EH (cell line): ENCODE data around the gene ZFAND3.

Experiments
- DNase-seq: peaks from one replicate; pipeline ENCODE4 v3.0.0-alpha.2; 2015; ENCODE audit warnings: low read depth

ZFAND3 gene

DNA sequence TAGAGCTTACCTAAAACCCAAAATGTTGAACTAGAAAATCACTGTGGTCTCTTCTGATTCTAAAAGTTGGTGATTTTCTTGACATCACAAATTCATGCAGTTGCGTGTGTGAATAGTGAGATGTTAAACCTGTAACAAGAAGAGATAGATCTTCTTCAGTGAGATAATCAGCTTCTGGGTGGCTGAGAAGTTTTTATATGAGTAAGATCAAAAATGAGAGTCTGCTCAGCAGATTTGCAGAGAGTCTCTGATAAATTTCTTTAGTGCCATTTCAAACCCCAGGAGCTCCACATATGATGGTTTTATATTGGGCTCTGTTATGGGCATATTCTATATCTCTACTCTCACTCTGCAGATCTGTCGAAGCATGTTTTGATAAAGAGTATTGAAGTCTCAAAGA is 185.4 kb downstream of the ZFAND3 start:
- DNase-seq, result no peak

DNA sequence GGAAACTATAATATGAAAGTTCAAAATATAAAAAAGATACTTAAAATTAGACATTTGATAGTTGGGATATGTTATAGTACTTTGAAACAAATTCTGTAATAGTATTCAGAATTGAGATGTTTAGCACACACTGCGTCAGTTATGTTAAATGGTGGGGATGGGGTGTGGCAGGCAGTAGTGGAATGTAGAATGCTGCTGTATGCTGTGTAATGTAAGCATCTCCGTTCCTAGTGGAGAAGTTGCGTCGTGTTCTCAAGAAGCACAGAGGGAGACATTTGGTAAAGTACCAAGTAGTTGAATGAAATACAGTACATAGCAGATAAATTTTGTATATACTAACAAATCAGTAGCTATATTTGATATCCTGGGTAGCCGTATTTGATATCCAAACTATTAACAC is 192.4 kb downstream of the ZFAND3 start:
- DNase-seq, result no peak

DNA sequence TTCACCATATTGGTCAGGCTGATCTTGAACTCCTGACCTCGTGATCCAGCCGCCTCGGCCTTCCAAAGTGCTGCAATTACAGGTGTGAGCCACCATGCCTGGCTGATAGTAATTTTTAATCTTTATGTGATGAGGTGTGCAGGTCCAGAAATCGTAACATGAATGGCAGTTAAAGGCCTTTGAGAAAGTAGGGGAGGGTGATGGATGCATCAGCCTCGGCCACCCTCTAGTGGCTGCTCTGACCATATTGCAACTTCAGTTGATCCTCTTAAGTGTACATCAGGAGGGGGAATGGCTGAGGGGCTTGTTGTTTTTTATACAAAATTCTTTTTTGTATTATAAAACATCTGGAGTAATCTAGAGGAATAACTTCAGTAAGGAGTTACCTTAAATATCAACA is 193.0 kb downstream of the ZFAND3 start:
- peak; percentile 62 for DNase-seq

DNA sequence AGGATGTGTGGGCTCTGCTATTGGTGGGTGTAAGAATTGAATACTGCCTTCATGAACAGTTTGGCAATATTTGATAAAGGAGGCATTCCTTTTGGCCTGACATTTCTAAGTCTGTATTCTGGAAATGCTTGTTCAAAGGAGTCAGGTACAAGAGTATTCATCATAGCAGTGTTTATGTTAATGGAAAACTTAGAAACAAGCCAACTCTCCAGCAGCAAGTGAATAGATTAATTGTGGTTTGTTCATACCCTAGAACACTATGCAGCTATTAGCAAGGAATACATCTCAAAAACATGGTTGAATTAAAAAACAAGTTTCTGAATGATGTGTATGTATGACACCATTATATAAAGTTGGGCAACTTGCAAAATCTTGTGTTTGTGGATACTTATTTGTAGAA is 195.8 kb downstream of the ZFAND3 start:
- no peak for DNase-seq

DNA sequence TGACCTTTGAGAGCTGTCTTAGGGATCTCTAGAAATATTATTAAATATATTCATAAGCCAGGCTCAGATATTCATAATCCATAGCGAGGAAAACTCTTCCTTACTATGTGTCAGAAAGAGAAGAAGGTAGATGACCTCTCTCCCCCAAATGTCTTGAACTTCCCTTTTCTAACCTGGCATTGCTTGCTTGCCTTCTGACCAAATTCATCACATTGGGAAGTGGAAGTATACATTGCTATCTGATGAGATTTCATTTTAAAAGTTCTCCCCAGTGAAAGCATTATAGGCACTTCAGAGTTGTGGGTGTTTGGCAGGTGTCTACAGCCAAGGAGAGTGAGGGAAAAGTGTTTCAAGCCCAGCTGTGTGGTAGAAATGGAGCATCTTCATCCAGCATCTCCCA is 197.3 kb downstream of the ZFAND3 start:
- DNase-seq, result no peak

DNA sequence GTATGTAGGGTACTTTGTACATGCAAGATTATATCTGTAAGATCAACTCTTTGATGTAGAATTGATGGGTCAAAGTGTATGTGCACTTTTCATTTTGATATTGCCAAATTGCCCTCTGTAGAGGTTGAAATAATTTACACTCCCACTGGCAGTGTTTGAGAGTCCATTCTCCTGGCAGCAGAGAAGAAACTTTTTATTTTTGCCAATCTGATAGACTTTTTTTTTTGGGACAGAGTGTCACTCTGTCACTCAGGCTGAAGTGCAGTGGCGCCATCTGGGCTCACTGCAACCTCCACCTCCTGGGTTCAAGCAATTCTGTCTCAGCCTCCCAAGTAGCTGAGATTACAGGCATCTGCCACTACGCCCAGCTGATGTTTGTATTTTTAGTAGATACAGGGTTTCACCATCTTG is 199.2 kb downstream of the ZFAND3 start:
- DNase-seq, result no peak

DNA sequence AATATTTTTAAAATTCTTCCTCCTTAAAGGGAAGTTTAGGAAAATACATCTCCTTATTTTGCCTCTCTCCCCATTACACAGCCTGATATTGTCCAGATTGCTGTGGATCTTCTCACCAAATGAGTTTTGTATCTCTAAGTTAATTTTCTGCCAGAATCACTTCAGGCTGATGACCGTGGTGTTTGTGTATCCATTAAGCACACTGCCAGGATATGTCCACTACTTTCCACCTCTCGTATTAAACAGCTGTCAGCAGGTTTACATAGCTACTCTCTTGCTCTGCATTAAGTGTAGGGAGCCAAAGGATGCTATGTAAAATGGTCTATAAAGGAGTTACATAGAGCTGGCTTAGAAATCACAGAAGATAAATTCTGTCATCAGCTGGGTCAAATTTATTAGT is 201.1 kb downstream of the ZFAND3 start:
- DNase-seq, result no peak

DNA sequence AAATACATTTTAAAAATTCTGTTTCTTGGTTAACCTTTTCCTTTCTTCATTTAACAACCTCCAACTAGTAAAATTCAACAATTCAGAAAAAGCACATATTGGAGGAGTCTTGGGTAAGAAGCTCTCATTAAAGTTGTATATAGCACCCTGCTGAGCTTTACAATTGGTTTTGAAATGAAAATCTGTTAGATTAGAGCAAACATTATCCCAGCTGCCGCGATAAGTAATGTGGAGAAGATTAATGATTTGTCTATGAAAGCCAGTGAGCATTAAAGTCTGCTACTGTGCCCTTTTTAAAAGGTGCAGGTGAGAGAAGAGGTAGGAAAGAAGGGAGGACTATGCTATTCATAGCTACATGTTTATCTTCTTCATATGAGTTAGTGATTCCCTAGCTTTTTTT is 201.5 kb downstream of the ZFAND3 start:
- no peak for DNase-seq

DNA sequence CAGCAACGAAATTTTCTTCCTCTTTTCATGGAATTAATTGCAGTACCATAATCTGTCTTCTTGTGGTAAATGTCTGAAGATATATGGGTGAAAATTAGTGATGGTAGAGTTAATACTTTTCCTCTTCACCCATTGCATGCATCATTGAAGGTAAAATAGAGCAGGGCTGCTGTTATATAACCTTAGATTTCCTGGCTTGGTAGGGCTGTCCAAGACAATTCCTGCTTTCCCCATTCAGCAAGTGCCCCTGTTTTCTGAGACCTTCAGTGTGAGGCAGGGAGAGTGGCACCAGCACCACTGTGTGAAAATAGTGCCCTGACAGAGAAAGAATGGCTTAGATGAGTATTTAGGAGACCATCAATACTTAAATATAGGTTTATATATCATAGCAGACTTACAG is 202.0 kb downstream of the ZFAND3 start:
- DNase-seq, result no peak

DNA sequence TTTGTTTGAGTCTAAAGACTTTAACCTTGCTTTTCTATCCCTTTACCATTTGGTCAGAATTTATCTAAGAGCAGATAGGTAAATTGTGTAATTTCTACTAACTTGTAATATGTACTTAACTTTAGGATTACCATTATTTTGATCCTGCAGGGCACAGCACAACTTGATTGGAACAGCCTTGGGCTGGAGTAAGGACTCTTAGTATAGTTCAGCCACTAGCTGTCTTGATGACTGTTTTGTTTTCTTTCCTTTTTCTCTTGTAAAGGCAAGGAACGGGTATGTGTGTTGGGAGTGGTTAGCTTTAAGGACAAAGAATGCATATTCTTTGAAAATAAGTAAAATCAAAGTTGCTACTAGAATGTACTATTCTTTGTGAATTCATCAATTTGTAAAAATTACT is 203.2 kb downstream of the ZFAND3 start:
- no peak for DNase-seq

DNA sequence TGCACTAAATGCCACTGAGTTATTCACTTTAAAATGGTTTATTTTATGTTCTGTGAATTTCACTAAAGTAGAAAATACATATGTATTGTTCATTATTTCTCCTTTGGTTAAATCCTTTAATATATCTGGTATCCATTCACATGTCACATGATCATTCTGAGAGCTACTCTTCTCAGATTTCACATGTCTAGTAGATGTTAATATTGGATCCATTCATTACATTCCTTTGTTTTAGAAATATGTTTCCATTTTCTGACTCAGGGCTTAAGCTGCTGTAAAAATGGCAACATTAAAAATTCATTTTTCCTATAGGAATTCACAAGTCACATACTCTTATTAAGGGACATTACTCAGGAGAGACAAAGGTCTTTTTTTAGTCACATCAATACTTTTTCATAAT is 205.4 kb downstream of the ZFAND3 start:
- DNase-seq, result peak; percentile 30

DNA sequence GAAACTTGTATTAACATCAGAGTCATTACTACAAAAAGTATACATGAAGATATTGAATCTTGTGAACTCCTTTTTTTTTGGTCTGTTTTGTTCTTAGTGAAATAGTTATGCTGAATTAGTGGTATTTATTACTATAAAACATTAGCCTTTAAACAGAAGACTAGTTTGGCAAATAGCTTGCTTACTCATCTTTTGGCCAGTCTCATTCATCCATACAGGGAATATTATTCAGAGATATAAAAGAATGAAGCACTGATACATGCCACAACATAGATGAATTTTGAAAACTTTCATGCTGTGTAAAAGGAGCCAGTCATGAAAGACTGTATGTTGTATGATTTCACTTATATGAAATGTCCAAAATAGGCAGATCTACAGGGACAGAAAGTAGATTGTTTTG is 205.9 kb downstream of the ZFAND3 start:
- DNase-seq, result peak; percentile 24

DNA sequence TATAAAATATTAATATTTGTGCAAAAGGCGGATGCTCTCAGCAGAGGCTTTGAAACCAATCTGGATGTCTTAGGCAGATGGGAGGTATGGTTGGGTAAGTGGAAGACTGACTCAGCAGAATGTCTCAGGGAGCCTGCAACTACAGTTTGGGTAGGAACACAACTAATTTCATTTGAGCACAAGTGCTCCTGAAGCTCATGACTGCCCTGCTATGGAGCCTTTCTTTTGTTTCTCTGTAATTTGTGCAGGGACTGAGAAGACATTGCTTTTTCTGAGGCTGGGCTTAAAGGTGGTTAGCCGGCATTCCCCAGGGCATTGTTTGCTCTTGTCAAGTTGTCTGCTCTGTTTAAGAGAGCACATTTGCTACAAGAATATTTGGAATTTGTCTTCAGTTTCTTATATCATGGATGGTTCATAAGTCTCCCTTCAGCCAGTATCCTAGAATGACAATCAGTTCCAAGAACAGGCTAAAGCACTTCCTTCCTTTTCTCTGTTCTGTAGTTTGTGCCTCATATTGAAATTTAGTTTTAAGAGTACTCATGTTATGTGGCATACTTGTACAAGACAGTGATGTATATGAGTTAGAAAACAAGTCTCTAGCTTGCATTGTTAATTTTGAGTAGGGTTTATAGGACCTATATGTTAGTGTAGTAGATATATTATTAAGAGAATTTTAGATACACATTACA is 208.3 kb downstream of the ZFAND3 start:
- no peak for DNase-seq

DNA sequence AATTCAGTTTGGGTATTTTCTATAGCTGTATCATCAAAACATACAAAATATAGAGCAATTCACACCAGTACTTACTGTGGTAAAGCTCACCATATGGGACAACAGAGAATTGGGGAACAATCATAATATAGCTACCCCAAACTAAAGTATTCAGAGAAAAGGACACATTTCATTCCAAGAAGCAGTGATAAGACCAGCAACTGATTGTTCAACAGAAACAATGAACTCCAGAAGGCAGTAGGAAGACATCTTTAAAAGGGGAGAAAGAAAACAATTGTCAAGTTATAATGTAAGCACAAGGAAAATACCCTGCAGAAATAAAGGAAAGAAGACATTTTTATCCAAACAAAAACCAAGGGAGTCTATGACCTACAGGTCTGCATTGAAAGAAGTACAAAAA is 210.9 kb downstream of the ZFAND3 start:
- no peak for DNase-seq

DNA sequence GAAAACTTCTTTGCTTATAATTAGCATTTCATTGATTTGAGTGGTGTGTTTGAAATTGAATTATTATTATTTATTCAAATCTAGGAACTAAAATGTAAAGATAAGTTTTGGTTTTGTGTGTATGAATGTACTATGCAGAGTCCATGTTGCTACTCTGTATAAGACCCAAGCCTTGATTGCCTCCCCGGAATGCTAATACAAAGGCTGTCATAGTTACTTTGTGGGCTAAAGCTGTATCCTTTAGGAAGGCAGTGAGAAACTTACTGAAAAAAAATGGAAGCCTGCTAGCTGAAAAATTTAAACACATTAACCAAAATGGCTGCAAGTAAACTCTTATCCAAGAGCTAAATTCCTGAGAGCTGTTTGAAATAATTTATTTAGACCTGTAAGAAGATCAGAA is 213.3 kb downstream of the ZFAND3 start:
- DNase-seq, result no peak

DNA sequence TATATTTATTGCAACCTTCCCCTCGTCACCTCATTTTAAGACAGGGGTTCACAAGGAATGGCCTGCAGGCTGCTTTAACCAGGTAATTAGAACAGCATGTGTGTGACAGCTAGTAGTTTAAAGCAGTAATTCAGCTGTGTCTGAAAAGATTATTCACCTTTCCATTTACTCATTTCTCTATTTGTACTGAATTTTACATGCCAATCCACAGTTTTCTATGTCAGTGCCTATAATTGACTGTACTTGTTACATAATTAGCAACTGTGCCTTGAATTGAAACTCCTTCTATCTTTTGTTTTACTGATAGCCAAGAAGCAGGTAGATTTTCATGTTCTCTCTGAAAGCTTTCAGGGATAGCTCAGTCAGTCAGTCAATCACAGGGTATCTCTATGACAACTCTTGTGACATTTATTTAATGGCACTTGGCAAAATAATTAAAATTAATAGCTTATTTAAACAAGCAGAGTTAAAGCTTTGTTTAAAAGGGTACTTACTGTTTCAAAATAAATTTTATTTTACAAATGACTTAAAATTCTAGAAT is 214.0 kb downstream of the ZFAND3 start:
- no peak for DNase-seq

DNA sequence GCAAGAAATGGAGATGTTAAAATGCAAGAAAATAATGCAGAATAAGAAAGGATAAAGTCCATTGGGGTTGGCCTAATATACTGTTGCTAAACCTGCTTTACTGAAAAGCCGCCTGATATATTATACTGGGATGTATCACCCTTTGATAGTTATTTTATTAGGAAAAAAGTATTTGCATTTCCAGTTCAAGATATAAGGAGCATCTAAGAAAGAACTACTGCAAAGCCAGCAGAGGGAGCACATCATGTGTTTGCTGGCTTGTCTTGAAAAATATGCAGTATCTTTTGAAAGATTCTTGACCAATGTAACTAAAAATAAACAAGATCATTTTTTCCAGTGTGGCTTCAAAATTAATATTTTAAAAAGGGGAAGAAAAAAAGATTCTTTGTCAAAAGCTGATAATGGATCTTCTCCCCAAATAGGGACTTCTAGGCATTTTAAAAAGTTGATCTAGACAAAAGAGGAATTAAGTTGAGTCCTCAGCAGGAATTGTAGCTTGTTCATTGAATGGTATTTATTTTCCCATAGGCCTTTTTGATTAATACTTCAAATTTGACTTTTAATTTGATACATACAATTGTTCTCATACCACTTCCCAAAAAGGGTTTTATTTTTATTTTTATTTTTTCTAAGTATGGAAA is 214.9 kb downstream of the ZFAND3 start:
- peak; percentile 60 for DNase-seq

DNA sequence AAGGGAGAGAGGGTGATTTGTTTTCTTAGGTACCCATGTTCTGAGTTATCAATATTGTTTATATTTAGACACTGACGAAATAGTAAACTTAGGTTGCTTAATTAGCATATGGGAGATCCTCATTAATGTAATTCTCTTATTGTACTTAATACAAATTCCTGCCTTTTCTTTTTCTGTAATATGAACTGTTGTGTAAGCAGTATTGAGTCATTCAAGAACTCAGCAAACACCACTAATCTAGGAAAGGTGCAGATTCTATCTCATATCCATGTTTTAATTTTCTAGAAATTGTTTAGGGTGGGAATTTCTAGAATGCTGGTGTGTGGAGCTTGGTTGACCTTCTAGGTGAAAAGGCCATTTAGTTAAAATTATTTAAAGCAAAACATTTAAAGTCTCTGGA is 216.0 kb downstream of the ZFAND3 start:
- DNase-seq, result no peak

DNA sequence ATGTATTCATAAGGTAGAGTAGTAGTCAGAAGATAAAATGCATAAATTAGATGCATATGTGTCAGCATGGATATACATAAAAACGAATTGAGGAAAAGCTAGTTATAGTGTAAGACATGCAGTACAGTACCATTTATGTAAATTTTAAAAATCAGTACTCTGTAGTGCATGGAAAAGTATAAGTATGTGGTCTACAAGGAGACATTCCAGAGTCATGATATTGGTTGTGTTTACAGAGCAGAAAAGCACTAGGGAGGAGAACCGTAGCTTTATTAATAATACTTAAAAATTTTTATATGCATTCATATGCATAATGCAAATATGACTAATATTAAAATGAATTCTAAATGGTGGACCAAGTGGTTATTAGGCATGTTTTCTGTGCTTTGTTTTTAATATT is 220.0 kb downstream of the ZFAND3 start:
- DNase-seq, result no peak

DNA sequence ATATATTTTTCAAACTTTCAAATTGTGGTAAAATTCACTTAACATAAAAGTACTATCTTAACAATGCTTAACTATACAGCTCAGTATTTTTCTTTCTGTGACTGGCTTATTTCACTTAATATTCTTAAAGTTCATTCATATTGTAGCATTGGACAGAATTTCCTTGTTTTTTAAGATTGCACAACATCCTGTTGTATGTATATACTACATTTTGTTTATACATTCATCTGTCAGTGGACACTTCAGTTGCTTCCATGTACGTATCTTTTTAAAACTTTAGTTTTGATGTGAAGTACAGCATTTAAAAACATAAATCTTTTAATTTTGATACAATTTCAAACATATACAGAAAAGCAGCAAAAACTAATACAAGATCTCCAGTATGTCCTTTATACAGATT is 220.7 kb downstream of the ZFAND3 start:
- DNase-seq, result no peak

DNA sequence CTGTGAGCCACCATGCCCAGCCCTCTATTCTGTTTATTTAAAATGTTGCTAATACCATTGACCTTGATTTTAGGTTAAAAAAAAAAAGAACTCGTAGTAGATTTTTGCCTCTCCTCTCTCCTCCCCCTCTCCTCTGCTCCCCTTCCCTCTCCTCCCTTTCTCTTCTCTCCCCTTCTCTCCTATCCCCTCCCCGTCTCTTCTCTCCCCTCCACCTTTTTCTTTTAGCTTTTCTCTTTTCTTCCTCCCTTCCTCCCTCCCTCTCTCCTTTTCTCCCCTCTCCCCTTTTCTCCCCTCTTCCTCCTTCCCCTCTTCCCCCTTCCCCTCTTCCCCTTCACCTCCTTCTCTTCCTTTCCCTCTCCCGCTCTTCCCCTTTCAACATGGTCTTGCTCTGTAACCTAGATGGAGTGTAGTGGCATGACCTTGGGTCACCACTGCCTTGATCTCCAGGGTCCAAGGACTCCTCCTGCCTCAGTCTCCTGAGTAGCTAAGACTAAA is 223.8 kb downstream of the ZFAND3 start:
- no peak for DNase-seq

DNA sequence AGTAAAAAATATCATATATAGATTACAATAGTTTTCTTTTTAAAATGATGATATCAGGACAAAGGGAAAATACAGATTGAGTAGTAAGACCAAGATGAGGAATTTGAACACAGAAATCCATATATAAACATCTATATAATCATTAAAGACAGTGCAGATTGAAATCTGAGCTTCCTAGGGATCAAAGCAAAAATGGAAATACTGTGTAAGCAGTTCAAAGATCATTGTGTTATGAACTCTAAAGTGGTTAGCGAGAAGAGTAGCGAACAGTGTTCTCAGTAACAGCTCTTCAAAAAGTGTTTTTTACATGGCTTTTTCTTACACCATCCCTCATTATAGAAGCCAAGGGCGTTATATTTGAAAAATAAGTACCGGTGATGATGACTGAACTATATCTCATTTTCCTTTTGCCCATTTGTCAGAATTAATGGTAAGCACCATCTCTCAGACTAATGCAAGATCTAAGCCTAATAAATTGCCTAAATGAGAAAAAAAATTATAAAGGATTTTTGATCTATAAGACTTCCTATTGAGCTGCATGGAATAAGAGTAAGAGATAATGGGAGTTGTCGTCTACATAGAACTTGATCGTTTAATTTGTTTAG is 226.3 kb downstream of the ZFAND3 start:
- no peak for DNase-seq

DNA sequence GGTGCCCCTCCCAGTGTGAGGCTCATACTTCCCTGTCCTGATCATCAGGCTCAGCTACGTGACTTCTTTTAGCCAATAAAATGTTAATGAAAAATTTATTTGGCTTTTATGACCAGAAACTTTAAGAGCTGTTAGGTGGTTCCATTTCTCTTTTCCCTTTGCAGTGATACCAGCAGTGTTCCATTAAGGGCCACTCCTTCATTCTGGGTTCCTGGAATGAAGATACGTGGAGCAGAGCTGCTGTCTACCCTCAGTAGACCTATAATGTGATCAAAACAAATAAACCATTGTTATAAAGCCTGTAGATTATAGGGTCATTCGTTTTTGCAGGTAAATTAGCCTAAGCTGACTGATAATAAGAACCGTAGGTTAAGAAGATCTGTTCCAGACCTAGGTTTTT is 228.0 kb downstream of the ZFAND3 start:
- DNase-seq, result no peak
